Psoas muscle (tissue), 8 donors: ENCODE data around the gene CDH6. TPM values are rescaled to one million over a fixed set of nuclear protein-coding genes. Genes with fewer than 3 reads are reported as not detected.

Experiments used
- ATAC-seq, 4 donors: fragments of 200-7000 bp; cut with Tn5 transposase; one replicate each; pipeline ENCODE4 v1.9.1; 2020; ENCODE audit warnings: moderate library complexity in 3 of 4, mild to moderate bottlenecking in 2 of 4
- DNase-seq, 2 donors: peaks; one replicate each; pipeline ENCODE4 v3.0.0-alpha.2; 2020
- H3K27ac ChIP-seq: fragments of 200-600 bp; one replicate; pipeline ENCODE4 v1.8.0; 2022
- H3K27me3 ChIP-seq, 3 donors: fragments of 200-600 bp in 1 of 3; one replicate each; pipeline versions ENCODE4 v1.6.1 to v1.8.0; 2013 to 2022; ENCODE audit warnings: low read length in 2 of 3, mild to moderate bottlenecking in 2 of 3, moderate library complexity in 1 of 3; ENCODE audit not compliant: insufficient read depth in 3 of 3
- H3K36me3 ChIP-seq, 2 donors: fragments of 200-600 bp in 1 of 2; one replicate each; pipeline versions ENCODE4 v1.6.1 to v1.8.0; 2013 to 2022; ENCODE audit warnings: low read depth in 1 of 2, mild to moderate bottlenecking in 1 of 2, moderate library complexity in 1 of 2; ENCODE audit not compliant: insufficient read depth in 1 of 2
- H3K4me1 ChIP-seq: fragments of 200-600 bp; one replicate; pipeline ENCODE4 v1.8.0; 2022
- H3K4me3 ChIP-seq: fragments of 200-600 bp; one replicate; pipeline ENCODE4 v1.8.0; 2022; ENCODE audit warnings: mild to moderate bottlenecking
- H3K9me3 ChIP-seq: fragments of 200-600 bp; one replicate; pipeline ENCODE4 v1.8.0; 2022
- WGBS, 3 donors: extraction: QIAGEN DNeasy Blood & Tissue Kit; methylation state at CpG; one replicate each; pipeline versions ENCODE4 v1.1.6 to v1.1.7; 2013; 5-methylcytosine and 5-hydroxymethylcytosine counted together
- intact Hi-C, 2 donors: fragments of 100-400 bp; cut with DNase I; formaldehyde crosslinking; loops; one replicate each; pipeline versions ENCODE4 v1.11.0 to v1.14.2; 2022
- polyA plus RNA-seq, 3 donors: library from polyadenylated mRNA; stranded (reverse); fragments of 200-250 nt; gene quantifications; one replicate each; pipeline ENCODE4 v1.2.3, GENCODE V29; 2013
- total RNA-seq, 4 donors: library from RNA; stranded (reverse); fragmentation: NEBNext Ultra II Directional in 2 of 4; extraction: Animal tissue kit (Norgen Biotek cat#: 25700) in 2 of 4; gene quantifications; one replicate each; pipeline versions ENCODE4 v1.2.1 to v1.2.4, GENCODE V29; 2021 to 2023
- TF ChIP-seq, protein P1 (sequence below): fragments of 200-600 bp; IDR thresholded peaks from one replicate; pipeline ENCODE4 v1.8.0; 2022; ENCODE audit warnings: antibody characterized with exemption
- donor health status: healthy with polysubstance abuse.
- donor health status: DM: no; HTN: no; CAD: no; lungs with moderate emphysema.
- donor health status: Bipolar disorder and iron deficiency.
- donor health status: healthy.
- donor health status: DM: yes; HTN: yes; CAD: no.
- donor health status: DM: no; HTN: no; CAD: no.
- donor health status: DM: no; HTN: no; CAD: no.
- donor health status: DM: yes; HTN: yes; CAD: no.

Gene CDH6
- total and polyA plus RNA-seq, 7 donors: 0.30 to 3.4 (median 0.77) TPM

DNA sequence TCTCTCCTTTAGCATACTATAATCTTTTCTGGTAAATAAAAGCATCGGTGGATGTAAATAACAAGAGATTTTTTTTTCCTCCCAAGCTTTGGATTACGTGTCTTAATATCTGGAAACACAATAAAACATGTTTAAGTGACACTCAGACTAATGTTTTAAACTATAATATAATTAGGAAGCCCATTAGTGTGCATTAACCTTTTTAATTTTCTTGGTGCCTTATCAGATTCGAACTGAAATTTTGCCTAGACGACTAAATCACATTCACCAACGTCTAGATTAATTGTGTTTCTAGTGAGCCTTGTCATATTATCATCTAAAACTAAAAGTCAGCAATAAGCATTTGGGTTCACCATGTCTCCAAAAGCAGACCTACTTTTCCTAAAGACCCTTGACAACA lies 110.2 kb downstream of the CDH6 start:
- TF ChIP-seq, protein P1, sequence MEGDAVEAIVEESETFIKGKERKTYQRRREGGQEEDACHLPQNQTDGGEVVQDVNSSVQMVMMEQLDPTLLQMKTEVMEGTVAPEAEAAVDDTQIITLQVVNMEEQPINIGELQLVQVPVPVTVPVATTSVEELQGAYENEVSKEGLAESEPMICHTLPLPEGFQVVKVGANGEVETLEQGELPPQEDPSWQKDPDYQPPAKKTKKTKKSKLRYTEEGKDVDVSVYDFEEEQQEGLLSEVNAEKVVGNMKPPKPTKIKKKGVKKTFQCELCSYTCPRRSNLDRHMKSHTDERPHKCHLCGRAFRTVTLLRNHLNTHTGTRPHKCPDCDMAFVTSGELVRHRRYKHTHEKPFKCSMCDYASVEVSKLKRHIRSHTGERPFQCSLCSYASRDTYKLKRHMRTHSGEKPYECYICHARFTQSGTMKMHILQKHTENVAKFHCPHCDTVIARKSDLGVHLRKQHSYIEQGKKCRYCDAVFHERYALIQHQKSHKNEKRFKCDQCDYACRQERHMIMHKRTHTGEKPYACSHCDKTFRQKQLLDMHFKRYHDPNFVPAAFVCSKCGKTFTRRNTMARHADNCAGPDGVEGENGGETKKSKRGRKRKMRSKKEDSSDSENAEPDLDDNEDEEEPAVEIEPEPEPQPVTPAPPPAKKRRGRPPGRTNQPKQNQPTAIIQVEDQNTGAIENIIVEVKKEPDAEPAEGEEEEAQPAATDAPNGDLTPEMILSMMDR: no peak
- intact Hi-C loops: no loop called here
- WGBS, 3 donors: 84% methylated on average over 5 of the region's 5 CpGs
- Histone ChIP-seq H3K36me3 (no peaks in the 10 kb centered on the region), H3K9me3 (no peaks in the 10 kb centered on the region), H3K4me1 (no peaks in the 10 kb centered on the region), H3K27me3 (no peaks in the 10 kb centered on the region), H3K4me3 (no peak overlapping the region), H3K27ac (no peak overlapping the region)
- ATAC-seq: no peak
- no peak for DNase-seq

DNA sequence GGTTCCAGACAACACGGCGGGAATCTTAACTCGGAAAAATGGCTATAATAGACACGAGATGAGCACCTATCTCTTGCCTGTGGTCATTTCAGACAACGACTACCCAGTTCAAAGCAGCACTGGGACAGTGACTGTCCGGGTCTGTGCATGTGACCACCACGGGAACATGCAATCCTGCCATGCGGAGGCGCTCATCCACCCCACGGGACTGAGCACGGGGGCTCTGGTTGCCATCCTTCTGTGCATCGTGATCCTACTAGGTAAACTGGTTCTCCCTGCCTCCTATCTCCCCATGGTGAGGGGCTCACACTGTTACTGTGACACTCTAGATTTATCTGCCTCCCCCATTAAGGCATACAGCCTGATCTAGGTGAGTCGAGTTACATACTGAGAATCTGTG lies 124.2 kb downstream of the CDH6 start:
- TF ChIP-seq, protein P1: no peak
- no peak for DNase-seq

DNA sequence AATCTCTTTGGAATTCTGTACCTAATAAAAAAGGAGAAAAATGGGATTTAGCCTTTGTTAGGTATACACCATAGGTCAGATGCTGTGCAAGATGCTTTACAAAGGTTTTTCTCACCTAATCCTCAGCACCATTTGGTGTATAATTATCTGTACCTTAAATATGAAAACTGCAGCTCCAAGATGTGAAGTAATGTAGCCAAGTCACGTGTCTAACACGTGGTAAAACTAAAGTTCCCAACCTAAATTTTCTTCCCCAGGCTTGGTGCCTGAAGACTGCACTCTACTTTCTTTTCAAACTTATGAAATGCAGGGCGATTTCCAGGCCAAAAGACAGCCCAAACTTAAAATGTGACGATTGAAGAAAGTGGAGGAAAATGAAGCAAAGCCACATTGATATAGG lies 125.8 kb downstream of the CDH6 start:
- DNase-seq (no peak), ATAC-seq (no peak)
- TF ChIP-seq, protein P1: no peak
- Histone ChIP-seq H3K27ac (no peak overlapping the region), H3K36me3 (no peaks in the 10 kb centered on the region), H3K27me3 (no peaks in the 10 kb centered on the region), H3K4me1 (no peaks in the 10 kb centered on the region), H3K9me3 (no peaks in the 10 kb centered on the region), H3K4me3 (no peak overlapping the region)
- WGBS, 3 donors: 62 to 68% (median 66%) methylated on average over 4 of the region's 4 CpGs
- intact Hi-C loops: no loop called here

More for the DNA sequence above, 124.2 kb downstream of the CDH6 start:
- ATAC-seq: no peak
- Histone ChIP-seq H3K9me3 (no peaks in the 10 kb centered on the region), H3K36me3 (no peaks in the 10 kb centered on the region), H3K27me3 (no peaks in the 10 kb centered on the region), H3K27ac (no peak overlapping the region), H3K4me1 (no peaks in the 10 kb centered on the region), H3K4me3 (no peak overlapping the region)
- 86 to 90% (median 88%) methylated on average over 13 of the region's 13 CpGs for WGBS, 3 donors
- intact Hi-C loops: no loop called here

DNA sequence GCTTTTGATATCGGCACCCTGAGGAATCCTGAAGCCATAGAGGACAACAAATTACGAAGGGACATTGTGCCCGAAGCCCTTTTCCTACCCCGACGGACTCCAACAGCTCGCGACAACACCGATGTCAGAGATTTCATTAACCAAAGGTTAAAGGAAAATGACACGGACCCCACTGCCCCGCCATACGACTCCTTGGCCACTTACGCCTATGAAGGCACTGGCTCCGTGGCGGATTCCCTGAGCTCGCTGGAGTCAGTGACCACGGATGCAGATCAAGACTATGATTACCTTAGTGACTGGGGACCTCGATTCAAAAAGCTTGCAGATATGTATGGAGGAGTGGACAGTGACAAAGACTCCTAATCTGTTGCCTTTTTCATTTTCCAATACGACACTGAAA lies 129.5 kb downstream of the CDH6 start:
- H3K36me3 ChIP-seq: no peaks in the 10 kb centered on the region
- TF ChIP-seq, protein P1: no peak
- no peaks in the 10 kb centered on the region for H3K27me3 ChIP-seq
- no peaks in the 10 kb centered on the region for H3K4me1 ChIP-seq
- ATAC-seq (no peak), DNase-seq (no peak)
- no peaks in the 10 kb centered on the region for H3K9me3 ChIP-seq
- no peak overlapping the region for H3K27ac ChIP-seq
- H3K4me3 ChIP-seq: no peak overlapping the region
- WGBS, 3 donors: 89 to 91% (median 91%) methylated on average over 18 of the region's 18 CpGs
- intact Hi-C loops: no loop called here

DNA sequence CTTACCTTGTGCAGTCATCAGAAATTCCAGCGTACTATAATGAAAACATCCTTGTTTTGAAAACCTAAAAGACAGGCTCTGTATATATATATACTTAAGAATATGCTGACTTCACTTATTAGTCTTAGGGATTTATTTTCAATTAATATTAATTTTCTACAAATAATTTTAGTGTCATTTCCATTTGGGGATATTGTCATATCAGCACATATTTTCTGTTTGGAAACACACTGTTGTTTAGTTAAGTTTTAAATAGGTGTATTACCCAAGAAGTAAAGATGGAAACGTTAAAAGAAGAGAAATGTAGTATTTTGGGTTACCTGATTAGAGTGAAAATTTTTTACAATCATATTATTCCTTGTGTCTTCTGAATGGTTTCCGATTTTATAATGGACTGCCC lies 131.4 kb downstream of the CDH6 start:
- TF ChIP-seq, protein P1: no peak
- 75 to 82% (median 76%) methylated on average over 3 of the region's 3 CpGs for WGBS, 3 donors
- Histone ChIP-seq H3K9me3 (no peaks in the 10 kb centered on the region), H3K27ac (no peak overlapping the region), H3K4me3 (no peak overlapping the region), H3K4me1 (no peaks in the 10 kb centered on the region), H3K36me3 (no peaks in the 10 kb centered on the region), H3K27me3 (no peaks in the 10 kb centered on the region)
- intact Hi-C loops: no loop called here
- DNase-seq (no peak), ATAC-seq (no peak)
